Neural progenitor cell (in vitro differentiated cells): ENCODE results near the gene DNAJC1.

Experiments
- EZH2 ChIP-seq: fragments of 200-600 bp; sonication (generic); IDR thresholded peaks from 2 replicates; pipeline ENCODE4 v1.6.1; 2017; ENCODE audit warnings: antibody characterized with exemption, mild to moderate bottlenecking, moderate library complexity
- TF ChIP-seq, protein P1 (sequence below): fragments of 200-600 bp; sonication (generic); IDR thresholded peaks from 2 replicates; pipeline ENCODE4 v1.5.1; 2017; ENCODE audit warnings: antibody characterized with exemption, mild to moderate bottlenecking

DNA sequence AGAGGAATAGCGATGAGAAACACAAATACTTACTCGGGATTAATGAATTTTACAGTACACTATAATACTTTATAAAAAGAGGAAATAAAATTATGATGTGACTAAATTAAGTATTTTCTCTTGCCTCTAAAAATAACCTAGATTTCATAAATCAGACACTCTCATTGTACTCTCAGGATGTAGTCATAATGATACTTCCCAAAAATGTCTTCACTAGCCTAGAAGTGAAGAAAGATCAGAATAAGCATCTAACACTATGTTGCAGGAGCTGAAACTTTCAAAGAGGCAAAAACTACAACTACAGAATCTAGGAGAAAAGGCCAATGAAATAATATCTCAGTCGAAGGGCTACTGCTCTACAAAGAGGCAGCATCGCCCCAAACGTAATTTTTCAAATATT, 49.4 kb downstream of the DNAJC1 start:
- TF ChIP-seq, protein P1, sequence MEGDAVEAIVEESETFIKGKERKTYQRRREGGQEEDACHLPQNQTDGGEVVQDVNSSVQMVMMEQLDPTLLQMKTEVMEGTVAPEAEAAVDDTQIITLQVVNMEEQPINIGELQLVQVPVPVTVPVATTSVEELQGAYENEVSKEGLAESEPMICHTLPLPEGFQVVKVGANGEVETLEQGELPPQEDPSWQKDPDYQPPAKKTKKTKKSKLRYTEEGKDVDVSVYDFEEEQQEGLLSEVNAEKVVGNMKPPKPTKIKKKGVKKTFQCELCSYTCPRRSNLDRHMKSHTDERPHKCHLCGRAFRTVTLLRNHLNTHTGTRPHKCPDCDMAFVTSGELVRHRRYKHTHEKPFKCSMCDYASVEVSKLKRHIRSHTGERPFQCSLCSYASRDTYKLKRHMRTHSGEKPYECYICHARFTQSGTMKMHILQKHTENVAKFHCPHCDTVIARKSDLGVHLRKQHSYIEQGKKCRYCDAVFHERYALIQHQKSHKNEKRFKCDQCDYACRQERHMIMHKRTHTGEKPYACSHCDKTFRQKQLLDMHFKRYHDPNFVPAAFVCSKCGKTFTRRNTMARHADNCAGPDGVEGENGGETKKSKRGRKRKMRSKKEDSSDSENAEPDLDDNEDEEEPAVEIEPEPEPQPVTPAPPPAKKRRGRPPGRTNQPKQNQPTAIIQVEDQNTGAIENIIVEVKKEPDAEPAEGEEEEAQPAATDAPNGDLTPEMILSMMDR, result no peak
- no peak for TF ChIP-seq EZH2
